Measurements from ENCODE around the gene MATR3. TPM values are rescaled to one million over a fixed set of nuclear protein-coding genes. Genes with fewer than 3 reads are reported as not detected.

Gene MATR3
- total and polyA plus RNA-seq, 2 of the 4 experiments (the other 2 are of a cell fraction), result 81.4 to 367 TPM

- H2AK9ac ChIP-seq (replicated peaks; ENCODE audit: low read depth, low read length, poor library complexity), result no peak overlapping the region
- H2BK15ac ChIP-seq (ENCODE audit: low read depth, low read length), result no peak overlapping the region
- no peak overlapping the region for H3K23ac ChIP-seq (ENCODE audit: low read depth, low read length)
- WGBS, 2 experiments (ENCODE audit: extremely low coverage in 2 of 2, insufficient read length in 1 of 2), result 57% methylated on average over 2 of the region's 5 CpGs; no CpG with 5 or more reads in 1 of the 2 experiments
- no peak overlapping the region for H4K5ac ChIP-seq (ENCODE audit: low read depth, low read length)
- no peak overlapping the region for H2BK5ac ChIP-seq (ENCODE audit: low read depth, low read length, poor library complexity, severe bottlenecking)
- no peaks in the 10 kb centered on the region for H3K27me3 ChIP-seq (ENCODE audit: control insufficient read depth, insufficient read depth, low read length)
- no peak overlapping the region for H2AK5ac ChIP-seq (ENCODE audit: low read depth, low read length)
- H3K79me1 ChIP-seq (ENCODE audit: low read depth in 1 of 2, low read length in 2 of 2), result peaks cover 27 to 74% of the 10 kb centered on the region in 2 experiments
- H3K4me3 ChIP-seq (ENCODE audit: insufficient read depth, low read depth, low read length), result no peak overlapping the region
- H3K56ac ChIP-seq (ENCODE audit: extremely low read depth, insufficient read depth, low read length), result no peak overlapping the region
- peaks cover 20% of the 10 kb centered on the region for H3K4me1 ChIP-seq (ENCODE audit: control insufficient read depth, insufficient read depth, low read length)
- H4K20me1 ChIP-seq (ENCODE audit: insufficient read depth, low read length), result peaks cover 12% of the 10 kb centered on the region
- no peak overlapping the region for H3K9ac ChIP-seq (ENCODE audit: low read depth, low read length)
- peaks cover 20% of the 10 kb centered on the region for H3K9me1 ChIP-seq (ENCODE audit: insufficient read depth, low read length)
- H3K36me3 ChIP-seq (ENCODE audit: control insufficient read depth, insufficient read depth, low read length), result peaks cover 21% of the 10 kb centered on the region
- POLR2A ChIA-PET (ENCODE audit: unreplicated experiment), result no interaction called here
- DNase-seq (no peak), ATAC-seq (ENCODE audit: low read depth) (no peak)
- H4K8ac ChIP-seq (ENCODE audit: low read depth in 2 of 2, low read length in 2 of 2), result peak overlapping the region in 1 of 2 experiments; percentile 23; a peak in 1 of 4 replicates
- in situ Hi-C loops (cut with MboI; ENCODE audit: low sequenced_read_pairs) (no loop called here), intact Hi-C loops (cut with micrococcal nuclease) (no loop called here), dilution Hi-C loops (cut with HindIII; ENCODE audit: low sequenced_read_pairs, unreplicated experiment) (no loop called here)
- no peak overlapping the region for H3K4ac ChIP-seq (ENCODE audit: low read depth, low read length)
- H3K14ac ChIP-seq (replicated peaks; ENCODE audit: low read depth, low read length), result no peak overlapping the region
- TF ChIP-seq SMC3 (IDR thresholded peaks at IDR 0.05; ENCODE audit: low read depth, low read length) (no peak), RCOR1 (IDR thresholded peaks at IDR 0.05; ENCODE audit: insufficient replicate concordance, low read length) (no peak), POLR2A (IDR thresholded peaks at IDR 0.05; ENCODE audit: low read depth, low read length) (no peak), NFE2L2 (IDR thresholded peaks at IDR 0.05; ENCODE audit: low read depth, low read length) (no peak), CEBPB (IDR thresholded peaks at IDR 0.05; ENCODE audit: low read depth, low read length) (no peak), FOS (IDR thresholded peaks at IDR 0.05; ENCODE audit: low read depth, low read length) (no peak), CHD1 (IDR thresholded peaks at IDR 0.05; ENCODE audit: low read depth, low read length) (no peak)
- no peak overlapping the region for H2BK120ac ChIP-seq (ENCODE audit: low read depth, low read length)
- no peaks in the 10 kb centered on the region for H3K9me3 ChIP-seq (ENCODE audit: control insufficient read depth, insufficient read depth, low read length)
- no peak overlapping the region for H4K91ac ChIP-seq (ENCODE audit: insufficient read depth, low read depth, low read length)
- CTCF ChIA-PET, result no interaction called here
- BruUV-seq (replicated peaks), result no TSS peak
- no peak overlapping the region for H2BK20ac ChIP-seq (ENCODE audit: low read depth, low read length)
- H2AFZ ChIP-seq (replicated peaks; ENCODE audit: low read length, poor library complexity), result no peak overlapping the region
- no peak overlapping the region for H3K18ac ChIP-seq (ENCODE audit: low read depth, low read length)
- H3K27ac ChIP-seq (ENCODE audit: insufficient read depth, low read length), result no peak overlapping the region
- no peak overlapping the region for H3K4me2 ChIP-seq (ENCODE audit: low read depth, low read length)
These were observed 16.4 kb upstream of the MATR3 start for GRCh38 chr5:139277171-139277570.

Data from IMR-90 (cell line).